ENCODE data around the gene CD53.

CD53 gene

GRCh38 chr1:110873856-110874255 lies 908 bp downstream of the CD53 start:
- H4K20me1 ChIP-seq (ENCODE audit: low read depth, low read length): peaks cover 15% of the 10 kb centered on the region; the same call in 1 of the 2 replicates
- H3K9ac ChIP-seq (ENCODE audit: low read length): peak overlapping the region; percentile 91
- 0 out of 2 replicates have a peak, but pooled peaks cover 1% of the 10 kb centered on the region for H3K9me3 ChIP-seq (ENCODE audit: insufficient read depth, low read length)
- no peak overlapping the region for H2AFZ ChIP-seq (ENCODE audit: low read depth, low read length, severe bottlenecking)
- no peaks in the 10 kb centered on the region for H3K27me3 ChIP-seq (ENCODE audit: low read length)
- peaks cover 12% of the 10 kb centered on the region; the same call in 1 of the 2 replicates for H3K36me3 ChIP-seq (ENCODE audit: low read length)
- peak overlapping the region; percentile 97 for H3K27ac ChIP-seq (ENCODE audit: low read depth, low read length)
- peaks cover 50% of the 10 kb centered on the region for H3F3A ChIP-seq (ENCODE audit: insufficient read depth)
- H3K79me2 ChIP-seq (ENCODE audit: insufficient read depth, low read length): peaks cover 59% of the 10 kb centered on the region
- H3K4me3 ChIP-seq (ENCODE audit: insufficient read depth, low read length, poor library complexity, severe bottlenecking): peak overlapping the region; percentile 96
- peak overlapping the region; percentile 85 for H3K4me2 ChIP-seq (ENCODE audit: low read depth, low read length, poor library complexity, severe bottlenecking)
- H3K9me2 ChIP-seq (replicated peaks; ENCODE audit: insufficient read depth, low read length): no peaks in the 10 kb centered on the region
- TF ChIP-seq CTCF (IDR thresholded peaks at IDR 0.05; ENCODE audit: insufficient read depth, low read length, poor library complexity, severe bottlenecking): no peak
- TF ChIP-seq EZH2phosphoT487 (conservative IDR thresholded peaks at IDR 0.05; ENCODE audit: low read length): no peak

GRCh38 chr1:110874324-110875215 lies 1.6 kb downstream of the CD53 start:
- peaks cover 17% of the 10 kb centered on the region for H3K36me3 ChIP-seq (ENCODE audit: low read length)
- no peak overlapping the region for H2AFZ ChIP-seq (ENCODE audit: low read depth, low read length, severe bottlenecking)
- H3K9me2 ChIP-seq (replicated peaks; ENCODE audit: insufficient read depth, low read length): no peaks in the 10 kb centered on the region
- peaks cover 66% of the 10 kb centered on the region for H3K79me2 ChIP-seq (ENCODE audit: insufficient read depth, low read length)
- H3K4me2 ChIP-seq (ENCODE audit: low read depth, low read length, poor library complexity, severe bottlenecking): peak overlapping the region; percentile 85
- H3K9me3 ChIP-seq (ENCODE audit: insufficient read depth, low read length): no peaks in the 10 kb centered on the region
- peak overlapping the region; percentile 91 for H3K9ac ChIP-seq (ENCODE audit: low read length)
- H3K27me3 ChIP-seq (ENCODE audit: low read length): no peaks in the 10 kb centered on the region
- H4K20me1 ChIP-seq (ENCODE audit: low read depth, low read length): peaks cover 21% of the 10 kb centered on the region; the same call in 1 of the 2 replicates
- H3K4me3 ChIP-seq (ENCODE audit: insufficient read depth, low read length, poor library complexity, severe bottlenecking): peak overlapping the region; percentile 96
- H3K27ac ChIP-seq (ENCODE audit: low read depth, low read length): peak overlapping the region; percentile 97
- TF ChIP-seq EZH2phosphoT487 (conservative IDR thresholded peaks at IDR 0.05; ENCODE audit: low read length) (no peak), CTCF (IDR thresholded peaks at IDR 0.05; ENCODE audit: insufficient read depth, low read length, poor library complexity, severe bottlenecking) (no peak)
- peaks cover 55% of the 10 kb centered on the region for H3F3A ChIP-seq (ENCODE audit: insufficient read depth)

- peaks cover 27% of the 10 kb centered on the region; the same call in 1 of the 2 replicates for H4K20me1 ChIP-seq (ENCODE audit: low read depth, low read length)
- H3F3A ChIP-seq (ENCODE audit: insufficient read depth): peaks cover 55% of the 10 kb centered on the region
- no peaks in the 10 kb centered on the region for H3K9me2 ChIP-seq (replicated peaks; ENCODE audit: insufficient read depth, low read length)
- H3K27ac ChIP-seq (ENCODE audit: low read depth, low read length): peak overlapping the region; percentile 97
- H3K9ac ChIP-seq (ENCODE audit: low read length): peak overlapping the region; percentile 91
- no peaks in the 10 kb centered on the region for H3K9me3 ChIP-seq (ENCODE audit: insufficient read depth, low read length)
- peak overlapping the region; percentile 96 for H3K4me3 ChIP-seq (ENCODE audit: insufficient read depth, low read length, poor library complexity, severe bottlenecking)
- peaks cover 73% of the 10 kb centered on the region for H3K79me2 ChIP-seq (ENCODE audit: insufficient read depth, low read length)
- H3K4me2 ChIP-seq (ENCODE audit: low read depth, low read length, poor library complexity, severe bottlenecking): peak overlapping the region; percentile 85
- TF ChIP-seq CTCF (IDR thresholded peaks at IDR 0.05; ENCODE audit: insufficient read depth, low read length, poor library complexity, severe bottlenecking) (no peak), EZH2phosphoT487 (conservative IDR thresholded peaks at IDR 0.05; ENCODE audit: low read length) (no peak)
- peaks cover 17% of the 10 kb centered on the region for H3K36me3 ChIP-seq (ENCODE audit: low read length)
- H2AFZ ChIP-seq (ENCODE audit: low read depth, low read length, severe bottlenecking): no peak overlapping the region
- H3K27me3 ChIP-seq (ENCODE audit: low read length): no peaks in the 10 kb centered on the region
Measured at GRCh38 chr1:110875216-110875731, 2.3 kb downstream of the CD53 start.

All from SU-DHL-6 (cell line).